Measurements from ENCODE around the gene PARD3B. TPM values are rescaled to one million over a fixed set of nuclear protein-coding genes. Genes with fewer than 3 reads are reported as not detected.

The PARD3B gene
- total and polyA plus RNA-seq, 2 experiments from 2014 or later, result 4.3 to 8.5 TPM

- H3K4me3 ChIP-seq, result no peak overlapping the region
- no peaks in the 10 kb centered on the region for H3K27me3 ChIP-seq
- H3K36me3 ChIP-seq, result no peaks in the 10 kb centered on the region
- TF ChIP-seq CTCF (IDR thresholded peaks at IDR 0.05; ENCODE audit: low read depth, low read length), result no peak
- no peak for DNase-seq (ENCODE audit: low read depth in 1 of 2, low spot score in 1 of 2)
- no peak overlapping the region for H3K27ac ChIP-seq
- H3K4me1 ChIP-seq (ENCODE audit: low read depth), result peaks cover 11% of the 10 kb centered on the region
- no peaks in the 10 kb centered on the region for H3K9me3 ChIP-seq (ENCODE audit: low read depth)
These were observed 132.8 kb downstream of the PARD3B start for GRCh38 chr2:204678031-204678430.

DNA sequence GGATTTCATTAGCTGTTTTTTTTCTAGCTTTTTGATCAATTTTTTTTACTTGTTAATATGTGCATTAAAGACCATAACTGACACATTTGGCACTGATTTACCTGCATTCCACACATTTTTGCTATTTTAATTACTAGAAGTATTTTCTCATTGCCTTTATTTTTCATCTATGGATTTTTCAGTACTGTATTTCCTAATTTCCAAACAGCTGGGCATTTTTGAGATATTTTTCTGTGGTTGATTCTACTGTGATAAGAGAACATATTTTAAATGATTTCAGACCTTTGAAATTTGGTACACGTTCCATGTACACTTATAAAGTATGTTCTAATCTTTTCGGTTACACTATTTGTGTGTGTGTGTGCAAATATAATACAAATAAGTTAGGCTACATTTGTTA, 135.3 kb downstream of the PARD3B start:
- peaks cover 11% of the 10 kb centered on the region for H3K4me1 ChIP-seq (ENCODE audit: low read depth)
- H3K27me3 ChIP-seq, result no peaks in the 10 kb centered on the region
- H3K9me3 ChIP-seq (ENCODE audit: low read depth), result no peaks in the 10 kb centered on the region
- no peak overlapping the region for H3K4me3 ChIP-seq
- H3K36me3 ChIP-seq, result no peaks in the 10 kb centered on the region
- peak in 1 of 2 donors; percentile 14 for DNase-seq (ENCODE audit: low read depth in 1 of 2, low spot score in 1 of 2)
- no peak for TF ChIP-seq CTCF (IDR thresholded peaks at IDR 0.05; ENCODE audit: low read depth, low read length)
- H3K27ac ChIP-seq, result no peak overlapping the region

DNA sequence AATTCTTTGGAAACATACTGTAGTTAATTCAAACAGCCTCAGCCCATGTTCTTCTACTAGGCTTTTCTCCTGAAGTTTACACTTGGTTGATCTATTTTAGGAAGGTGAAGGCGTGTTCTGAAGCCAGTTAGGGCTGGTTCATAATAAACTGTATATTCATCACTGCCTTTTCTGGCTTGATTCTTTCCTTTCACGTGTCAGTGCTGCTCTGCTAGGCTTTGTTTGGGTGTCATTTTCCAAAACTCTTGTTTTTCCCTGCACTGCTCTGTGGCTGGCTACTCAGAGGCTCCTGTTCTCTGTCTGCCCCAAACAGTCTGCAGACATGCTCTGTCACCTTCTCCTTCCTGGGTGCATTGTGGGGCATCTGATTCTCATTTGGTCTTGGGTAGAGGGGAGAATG, 136.1 kb downstream of the PARD3B start:
- no peak for TF ChIP-seq CTCF (IDR thresholded peaks at IDR 0.05; ENCODE audit: low read depth, low read length)
- Histone ChIP-seq H3K27me3 (no peaks in the 10 kb centered on the region), H3K9me3 (ENCODE audit: low read depth) (no peaks in the 10 kb centered on the region), H3K4me1 (ENCODE audit: low read depth) (peaks cover 11% of the 10 kb centered on the region), H3K27ac (peak overlapping the region; percentile 48), H3K36me3 (no peaks in the 10 kb centered on the region), H3K4me3 (no peak overlapping the region)
- DNase-seq (ENCODE audit: low read depth in 1 of 2, low spot score in 1 of 2), result peak in 1 of 2 donors; percentile 27

DNA sequence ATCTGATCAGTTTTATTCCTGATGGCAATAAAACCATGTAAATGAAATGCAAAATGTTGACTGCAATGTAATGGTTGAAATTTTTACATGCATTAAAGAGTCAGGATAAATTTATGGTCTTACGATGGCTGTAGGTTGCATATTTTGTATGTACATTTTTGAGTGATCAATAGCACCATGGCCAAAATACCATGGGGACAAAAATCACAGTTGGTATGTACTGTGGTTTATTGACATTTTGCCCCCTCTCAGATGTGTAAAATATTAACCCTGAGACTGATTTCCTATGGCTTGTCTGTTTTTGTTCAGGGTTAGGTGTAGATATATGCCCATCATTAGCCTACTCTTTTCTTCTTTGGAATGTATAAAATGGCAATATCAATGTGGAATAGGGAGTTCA, 138.1 kb downstream of the PARD3B start:
- Histone ChIP-seq H3K27ac (no peak overlapping the region), H3K4me1 (ENCODE audit: low read depth) (peaks cover 11% of the 10 kb centered on the region), H3K36me3 (no peaks in the 10 kb centered on the region), H3K4me3 (no peak overlapping the region), H3K27me3 (no peaks in the 10 kb centered on the region), H3K9me3 (ENCODE audit: low read depth) (no peaks in the 10 kb centered on the region)
- no peak for TF ChIP-seq CTCF (IDR thresholded peaks at IDR 0.05; ENCODE audit: low read depth, low read length)
- DNase-seq (ENCODE audit: low read depth in 1 of 2, low spot score in 1 of 2), result no peak

- H3K9me3 ChIP-seq (ENCODE audit: low read depth), result no peaks in the 10 kb centered on the region
- no peak overlapping the region for H3K27ac ChIP-seq
- DNase-seq (ENCODE audit: low read depth in 1 of 2, low spot score in 1 of 2), result no peak
- H3K4me3 ChIP-seq, result no peak overlapping the region
- H3K4me1 ChIP-seq (ENCODE audit: low read depth), result peaks cover 3% of the 10 kb centered on the region
- TF ChIP-seq CTCF (IDR thresholded peaks at IDR 0.05; ENCODE audit: low read depth, low read length), result no peak
- no peaks in the 10 kb centered on the region for H3K36me3 ChIP-seq
- no peaks in the 10 kb centered on the region for H3K27me3 ChIP-seq
These were observed 141.1 kb downstream of the PARD3B start for GRCh38 chr2:204686406-204686805.

DNA sequence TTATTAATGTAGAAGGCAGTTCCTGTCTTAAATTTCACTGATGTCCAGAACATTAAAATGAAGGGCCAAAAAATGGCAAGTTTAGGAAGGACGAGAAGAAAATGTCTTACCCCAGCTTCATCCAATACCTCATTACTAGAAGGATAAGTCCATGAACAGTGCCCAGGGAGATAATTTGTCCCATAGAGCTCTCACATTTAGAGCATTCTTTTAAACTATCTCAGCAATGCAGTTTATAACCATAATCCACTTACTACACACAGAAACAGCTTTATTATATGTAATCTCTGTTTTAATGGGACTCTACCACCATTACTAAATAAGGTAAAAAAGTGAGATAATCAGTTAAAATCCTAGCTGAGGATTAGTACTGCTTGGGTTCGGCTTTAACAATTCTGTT, 142.5 kb downstream of the PARD3B start:
- H3K36me3 ChIP-seq, result no peaks in the 10 kb centered on the region
- H3K4me3 ChIP-seq, result no peak overlapping the region
- H3K4me1 ChIP-seq (ENCODE audit: low read depth), result no peaks in the 10 kb centered on the region
- no peak overlapping the region for H3K27ac ChIP-seq
- no peak for DNase-seq (ENCODE audit: low read depth in 1 of 2, low spot score in 1 of 2)
- TF ChIP-seq CTCF (IDR thresholded peaks at IDR 0.05; ENCODE audit: low read depth, low read length), result no peak
- no peaks in the 10 kb centered on the region for H3K27me3 ChIP-seq
- H3K9me3 ChIP-seq (ENCODE audit: low read depth), result no peaks in the 10 kb centered on the region
